ENCODE measurements around the gene GCNT2. TPM values are rescaled to one million over a fixed set of nuclear protein-coding genes. Genes with fewer than 3 reads are reported as not detected.
"Not testable (repeated sequence)": the region's sequence is repeated elsewhere in the genome, so short reads cannot be mapped to it uniquely, and the experiment has no call there.

The GCNT2 gene
- total RNA-seq, 1 donor from 2014 or later: 6.5 TPM

- DNase-seq (ENCODE audit: low read depth): no peak
- TF ChIP-seq CTCF (IDR thresholded peaks at IDR 0.05; ENCODE audit: insufficient read depth, low read length, poor library complexity, severe bottlenecking): no peak
- no peak overlapping the region for H3K4me3 ChIP-seq (ENCODE audit: low read depth, low read length)
- no peaks in the 10 kb centered on the region for H3K36me3 ChIP-seq (ENCODE audit: control insufficient read depth, insufficient read depth, low read length)
- H3K27me3 ChIP-seq (ENCODE audit: control insufficient read depth, insufficient read depth, low read length): peaks cover 5% of the 10 kb centered on the region
These were observed 29.7 kb upstream of the GCNT2 start for GRCh38 chr6:10491463-10491862.

- not testable (repeated sequence) for DNase-seq (ENCODE audit: low read depth); H3K4me3 ChIP-seq (ENCODE audit: low read depth, low read length); H3K36me3 ChIP-seq (ENCODE audit: control insufficient read depth, insufficient read depth, low read length); H3K27me3 ChIP-seq (ENCODE audit: control insufficient read depth, insufficient read depth, low read length)
These were observed 29.2 kb upstream of the GCNT2 start for GRCh38 chr6:10491905-10492304.

DNA sequence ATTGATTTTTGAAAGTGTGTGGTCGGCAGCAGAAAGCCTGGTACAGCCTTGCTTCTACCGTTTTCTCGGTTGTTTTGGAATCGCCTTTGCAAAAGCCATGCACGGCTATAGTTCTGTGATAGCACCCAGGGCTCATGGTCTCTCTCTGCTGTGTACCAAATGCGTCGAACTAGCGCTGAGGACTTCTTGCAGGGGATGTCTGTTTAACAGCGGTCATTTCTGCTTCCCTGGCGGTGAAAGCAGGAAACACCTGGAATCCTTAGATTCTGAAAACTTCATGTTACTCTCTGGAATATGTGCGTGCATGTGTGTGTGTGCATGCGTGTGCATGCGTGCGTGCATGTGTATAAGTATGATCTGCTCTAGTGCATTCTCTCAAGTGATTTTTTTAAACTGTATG lies 26.1 kb upstream of the GCNT2 start:
- no peak for DNase-seq (ENCODE audit: low read depth)
- Histone ChIP-seq H3K36me3 (ENCODE audit: control insufficient read depth, insufficient read depth, low read length) (no peaks in the 10 kb centered on the region), H3K27me3 (ENCODE audit: control insufficient read depth, insufficient read depth, low read length) (no peaks in the 10 kb centered on the region), H3K4me3 (ENCODE audit: low read depth, low read length) (no peak overlapping the region)
- TF ChIP-seq CTCF (IDR thresholded peaks at IDR 0.05; ENCODE audit: insufficient read depth, low read length, poor library complexity, severe bottlenecking): no peak

DNA sequence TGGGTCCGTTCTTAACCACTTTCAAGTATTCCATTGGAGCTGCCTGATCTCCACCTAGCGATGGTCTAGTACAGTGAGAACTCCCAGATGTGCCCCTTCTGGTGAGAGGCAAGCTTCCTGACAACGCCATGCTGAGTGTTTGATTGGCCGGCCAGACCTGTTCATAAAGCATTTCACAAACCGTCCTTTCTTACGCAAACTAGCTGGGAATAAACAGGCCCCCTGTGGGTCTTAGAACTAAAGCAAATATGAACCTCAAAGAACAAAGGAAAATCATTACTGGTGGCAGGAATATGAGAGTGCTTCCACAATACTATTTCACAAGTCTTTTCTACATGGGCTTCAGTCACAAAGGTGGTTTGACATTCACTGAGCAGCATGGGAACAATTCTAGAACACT lies 15.6 kb upstream of the GCNT2 start:
- Histone ChIP-seq H3K36me3 (ENCODE audit: control insufficient read depth, insufficient read depth, low read length) (no peaks in the 10 kb centered on the region), H3K27me3 (ENCODE audit: control insufficient read depth, insufficient read depth, low read length) (no peaks in the 10 kb centered on the region), H3K4me3 (ENCODE audit: low read depth, low read length) (no peak overlapping the region)
- no peak for DNase-seq (ENCODE audit: low read depth)
- no peak for TF ChIP-seq CTCF (IDR thresholded peaks at IDR 0.05; ENCODE audit: insufficient read depth, low read length, poor library complexity, severe bottlenecking)

- H3K36me3 ChIP-seq (ENCODE audit: control insufficient read depth, insufficient read depth, low read length): no peaks in the 10 kb centered on the region
- TF ChIP-seq CTCF (IDR thresholded peaks at IDR 0.05; ENCODE audit: insufficient read depth, low read length, poor library complexity, severe bottlenecking): no peak
- H3K4me3 ChIP-seq (ENCODE audit: low read depth, low read length): no peak overlapping the region
- no peaks in the 10 kb centered on the region for H3K27me3 ChIP-seq (ENCODE audit: control insufficient read depth, insufficient read depth, low read length)
- no peak for DNase-seq (ENCODE audit: low read depth)
These were observed 13.9 kb upstream of the GCNT2 start for GRCh38 chr6:10507298-10507697.

DNA sequence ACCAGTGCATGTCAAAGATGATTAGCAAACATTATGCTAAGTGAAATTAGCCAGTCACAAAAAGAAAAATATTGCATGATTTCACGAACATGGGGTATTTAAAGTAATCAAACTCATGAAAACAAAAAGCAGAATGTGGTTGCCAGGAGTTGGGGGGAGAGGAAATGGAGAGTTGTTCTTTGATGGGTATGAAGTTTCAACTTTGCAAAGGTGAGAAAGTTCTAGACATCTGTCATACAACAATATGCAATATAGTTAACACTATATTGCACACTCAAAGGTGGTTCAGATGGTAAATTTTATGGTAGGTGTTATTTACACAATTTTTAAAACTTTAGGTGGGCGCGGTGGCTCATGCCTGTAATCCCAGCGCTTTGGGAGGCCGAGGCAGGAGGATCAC lies 13.4 kb upstream of the GCNT2 start:
- H3K36me3 ChIP-seq (ENCODE audit: control insufficient read depth, insufficient read depth, low read length): no peaks in the 10 kb centered on the region

More for the DNA sequence above, 13.4 kb upstream of the GCNT2 start:
- no peak for TF ChIP-seq CTCF (IDR thresholded peaks at IDR 0.05; ENCODE audit: insufficient read depth, low read length, poor library complexity, severe bottlenecking)
- H3K4me3 ChIP-seq (ENCODE audit: low read depth, low read length): no peak overlapping the region
- H3K27me3 ChIP-seq (ENCODE audit: control insufficient read depth, insufficient read depth, low read length): no peaks in the 10 kb centered on the region
- no peak for DNase-seq (ENCODE audit: low read depth)

Measured in kidney epithelial cell (primary cell).